GM19395 (cell line): ENCODE results near the gene CMYA5.

Experiments used
- ATAC-seq: cut with Tn5 transposase; IDR thresholded peaks from one replicate; pipeline ENCODE4 v1.9.1; 2021; ENCODE audit warnings: mild to moderate bottlenecking, moderate library complexity; ENCODE audit not compliant: unreplicated experiment

CMYA5 gene

DNA sequence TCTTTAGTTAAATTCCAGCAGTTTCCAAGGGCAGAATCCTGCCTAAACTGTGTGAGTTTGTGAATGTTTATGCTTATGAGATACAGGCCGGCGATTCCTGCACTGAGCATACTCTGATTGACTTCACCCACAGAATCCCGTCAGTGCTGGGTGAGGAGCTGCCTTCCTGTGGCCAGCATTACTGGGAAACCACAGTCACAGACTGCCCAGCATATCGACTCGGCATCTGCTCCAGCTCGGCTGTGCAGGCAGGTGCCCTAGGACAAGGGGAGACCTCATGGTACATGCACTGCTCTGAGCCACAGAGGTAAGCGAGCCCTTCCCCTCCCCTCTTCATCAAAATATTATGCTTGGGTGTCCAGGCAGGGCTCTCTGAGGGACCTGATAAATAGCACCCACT lies 103.7 kb downstream of the CMYA5 start:
- no peak for ATAC-seq

DNA sequence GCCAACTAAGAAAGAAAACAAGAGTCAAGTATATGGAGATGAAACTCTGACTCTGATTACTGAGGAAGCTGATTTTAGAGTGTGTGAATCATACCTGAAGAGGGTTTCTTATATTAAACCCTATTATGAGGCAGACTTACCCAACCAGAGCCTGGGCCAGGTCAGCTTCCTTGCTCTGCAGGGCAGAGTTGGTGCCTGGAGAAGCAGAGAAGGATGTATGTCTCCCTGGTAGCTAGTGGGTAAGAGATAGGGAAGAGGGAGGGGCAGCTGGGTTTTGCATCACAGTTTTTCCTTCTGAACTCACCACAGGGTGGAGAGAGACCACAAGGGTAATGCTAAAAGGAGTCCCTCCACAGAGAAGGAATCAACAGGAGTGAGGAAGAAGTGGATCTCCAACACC lies 104.1 kb downstream of the CMYA5 start:
- ATAC-seq = no peak

DNA sequence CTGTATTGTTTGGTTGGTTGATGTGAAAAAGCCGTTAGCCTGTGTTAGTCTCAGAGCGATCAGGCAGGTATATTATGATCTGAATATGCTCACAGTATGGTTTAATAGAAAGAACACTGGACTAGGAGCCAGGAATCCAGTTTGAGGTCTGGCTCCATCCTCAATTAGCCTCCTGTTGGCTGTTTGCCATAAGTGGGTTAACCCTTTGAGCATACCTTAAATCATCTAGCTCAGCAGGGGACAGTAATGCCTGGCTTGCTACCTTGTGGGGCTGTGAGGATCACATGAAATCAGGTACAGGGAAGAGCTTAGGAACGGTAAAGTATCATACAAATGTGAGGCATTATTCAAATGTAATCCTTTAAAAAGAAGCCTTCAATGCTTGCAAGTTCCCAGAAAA lies 104.7 kb downstream of the CMYA5 start:
- no peak for ATAC-seq

DNA sequence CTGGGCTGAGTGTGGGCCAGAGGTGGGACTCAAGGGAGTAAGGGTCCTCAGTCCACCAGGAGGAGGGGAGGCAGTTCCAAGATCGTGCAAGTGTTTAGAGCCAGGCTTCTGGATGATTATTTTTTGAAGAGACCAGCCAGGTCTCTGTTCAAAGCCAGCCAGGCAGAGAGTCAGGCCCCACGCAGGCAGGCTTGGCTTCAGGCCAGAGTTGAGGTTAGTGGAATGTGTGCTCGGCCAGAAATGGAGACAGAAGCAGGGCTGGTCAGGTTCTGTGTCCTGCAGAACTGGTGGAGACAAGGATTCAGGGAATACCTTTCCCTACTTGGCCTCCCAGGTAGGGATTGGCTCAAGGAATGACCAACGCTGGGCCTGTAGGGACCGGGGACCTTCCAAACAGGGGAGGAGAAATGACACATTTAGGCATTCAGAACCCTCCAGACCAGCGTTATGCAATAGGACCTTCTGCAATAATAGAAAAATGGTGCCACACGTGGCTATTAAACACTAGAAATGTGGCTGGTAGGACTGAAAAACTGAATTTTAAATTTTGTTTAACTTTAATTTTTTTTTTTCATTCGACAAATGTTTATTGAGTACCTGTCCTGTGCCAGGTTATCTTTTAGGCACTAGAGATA lies 106.2 kb downstream of the CMYA5 start:
- ATAC-seq = no peak

DNA sequence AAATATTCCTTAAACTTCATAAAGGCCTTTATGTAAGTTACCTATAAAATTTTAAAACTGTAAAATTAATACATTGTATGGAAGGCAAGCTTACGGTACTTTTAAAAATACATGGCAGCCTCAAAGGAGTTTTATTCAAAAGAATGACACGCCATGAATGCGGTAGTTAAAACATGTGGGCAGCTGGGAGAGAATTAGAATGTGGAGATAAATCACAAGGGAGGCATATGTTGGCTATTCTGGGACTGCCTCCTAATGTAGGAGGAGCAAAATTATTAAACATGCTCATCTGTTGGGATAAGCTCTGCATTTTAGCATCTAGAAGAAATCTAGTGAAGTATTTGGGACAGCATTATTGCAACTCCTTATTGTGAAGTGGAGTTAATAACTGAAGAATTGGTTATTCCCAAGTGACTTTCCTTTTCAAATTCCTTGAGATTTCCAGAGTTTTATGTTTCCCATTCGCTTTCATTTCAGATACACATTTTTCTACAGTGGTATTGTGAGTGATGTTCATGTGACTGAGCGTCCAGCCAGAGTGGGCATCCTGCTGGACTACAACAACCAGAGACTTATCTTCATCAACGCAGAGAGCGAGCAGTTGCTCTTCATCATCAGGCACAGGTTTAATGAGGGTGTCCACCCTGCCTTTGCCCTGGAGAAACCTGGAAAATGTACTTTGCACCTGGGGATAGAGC lies 109.4 kb downstream of the CMYA5 start:
- no peak for ATAC-seq

DNA sequence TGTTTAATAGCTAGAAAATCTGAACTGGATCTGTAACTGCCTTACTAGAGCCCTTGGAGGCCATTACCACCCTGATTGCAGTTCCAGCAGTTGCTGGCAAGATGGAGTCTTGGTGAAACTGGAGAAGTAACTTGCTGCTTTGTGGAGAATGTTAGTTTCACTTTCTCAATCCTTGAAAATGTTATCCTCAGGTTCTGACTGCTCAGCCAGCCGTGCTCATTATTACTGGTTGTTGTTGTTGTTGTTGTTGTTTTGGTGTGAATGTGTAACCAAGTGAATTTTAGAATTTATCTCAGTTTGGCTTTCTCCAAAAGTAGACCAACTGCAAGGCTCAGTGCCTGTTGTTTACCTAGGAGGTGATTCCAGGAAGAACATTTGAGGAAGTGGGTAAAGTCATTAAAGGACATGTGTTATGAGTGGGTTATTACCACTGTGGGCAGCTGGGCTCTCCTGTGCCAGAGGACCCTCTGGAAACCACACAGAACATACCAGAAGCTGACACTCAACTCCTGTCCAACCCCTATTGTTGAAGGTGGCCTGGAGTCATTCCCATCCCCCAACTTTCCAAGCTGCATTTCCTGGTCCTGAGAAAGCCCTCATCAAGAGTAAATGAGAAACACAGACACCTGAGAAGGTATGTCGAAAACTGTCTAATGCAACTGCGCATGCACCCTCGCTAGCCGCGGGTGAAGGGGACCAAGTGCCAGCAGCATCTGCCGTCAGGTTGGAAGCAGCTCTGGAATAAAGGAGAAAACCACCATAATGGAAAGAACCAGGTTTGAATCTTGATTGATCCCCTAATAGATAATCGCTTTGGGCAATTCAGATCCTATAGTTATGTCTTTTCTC lies 111.6 kb downstream of the CMYA5 start:
- no peak for ATAC-seq

DNA sequence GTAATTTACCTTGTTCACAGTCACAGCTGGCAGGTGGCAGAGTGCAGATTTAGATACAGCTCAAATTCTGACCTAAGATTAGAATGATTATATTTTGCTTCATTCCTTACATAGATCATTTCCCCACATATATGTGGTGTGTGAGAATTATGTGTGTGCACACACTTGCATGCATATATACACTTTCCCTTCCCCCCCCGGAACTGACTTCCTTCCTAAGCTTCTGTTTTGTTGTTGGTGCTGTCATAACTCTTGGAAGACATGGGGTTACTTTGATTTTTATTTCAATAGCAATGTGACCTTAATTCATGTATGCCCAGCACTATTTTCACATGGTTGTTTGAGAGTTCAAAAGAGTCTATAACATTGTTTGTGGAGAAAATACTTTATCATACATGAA lies 112.8 kb downstream of the CMYA5 start:
- ATAC-seq = no peak

DNA sequence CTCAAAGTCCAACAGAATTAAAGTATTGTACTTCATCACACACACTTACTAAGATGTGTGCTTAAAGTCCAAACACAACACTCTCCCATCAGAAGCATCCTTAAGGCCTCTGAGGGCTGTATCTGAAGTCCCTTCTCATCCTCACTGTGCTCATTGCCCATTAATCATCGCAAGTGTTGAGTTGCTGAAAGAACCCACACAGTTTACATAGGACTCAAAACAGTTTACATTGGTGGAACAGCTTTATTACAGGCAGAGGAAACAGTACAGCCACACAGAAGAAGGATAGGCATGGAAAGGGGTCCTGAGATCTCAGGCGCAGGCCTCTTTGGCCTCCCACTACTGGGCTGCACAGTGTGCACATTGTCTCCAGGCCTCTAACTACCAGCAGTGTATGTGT lies 113.4 kb downstream of the CMYA5 start:
- no peak for ATAC-seq

DNA sequence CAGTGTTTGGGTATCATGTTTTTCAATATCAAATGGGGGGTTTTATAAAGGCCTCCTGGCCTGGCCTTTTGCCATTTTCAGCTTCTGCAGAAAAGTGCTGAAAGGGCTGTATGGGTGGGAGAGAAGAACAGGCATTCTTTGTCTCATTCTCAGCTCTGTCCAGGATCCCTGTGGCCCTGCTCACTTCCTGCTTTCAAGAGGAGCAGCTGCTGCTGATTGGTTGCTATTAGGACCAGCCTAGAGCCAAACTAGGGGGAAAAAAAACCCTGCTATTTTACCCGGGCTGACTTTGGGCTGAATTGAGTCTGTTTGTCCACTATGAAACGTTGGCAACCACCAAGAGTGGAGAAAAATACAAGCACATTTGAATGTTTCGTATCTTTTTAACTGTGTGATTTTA lies 117.1 kb downstream of the CMYA5 start:
- ATAC-seq = no peak

DNA sequence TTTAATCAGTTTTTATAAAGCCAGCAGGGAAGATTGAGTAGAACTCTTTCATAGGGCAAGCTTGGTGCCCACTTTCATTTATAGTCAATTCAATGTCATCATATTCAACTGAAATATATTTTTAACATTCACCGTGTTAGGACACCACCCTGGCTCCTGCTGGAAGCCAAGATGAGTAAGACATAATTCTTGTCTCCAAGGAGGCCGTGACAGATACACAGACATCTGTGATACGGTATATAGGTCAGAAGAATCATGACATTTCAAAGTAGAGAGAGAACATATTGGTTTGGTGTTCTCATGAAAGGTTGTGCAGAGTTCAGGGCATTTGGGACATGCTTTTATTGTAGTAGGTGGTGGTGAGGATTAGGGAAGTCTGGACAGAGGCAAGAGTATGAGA lies 120.1 kb downstream of the CMYA5 start:
- no peak for ATAC-seq

DNA sequence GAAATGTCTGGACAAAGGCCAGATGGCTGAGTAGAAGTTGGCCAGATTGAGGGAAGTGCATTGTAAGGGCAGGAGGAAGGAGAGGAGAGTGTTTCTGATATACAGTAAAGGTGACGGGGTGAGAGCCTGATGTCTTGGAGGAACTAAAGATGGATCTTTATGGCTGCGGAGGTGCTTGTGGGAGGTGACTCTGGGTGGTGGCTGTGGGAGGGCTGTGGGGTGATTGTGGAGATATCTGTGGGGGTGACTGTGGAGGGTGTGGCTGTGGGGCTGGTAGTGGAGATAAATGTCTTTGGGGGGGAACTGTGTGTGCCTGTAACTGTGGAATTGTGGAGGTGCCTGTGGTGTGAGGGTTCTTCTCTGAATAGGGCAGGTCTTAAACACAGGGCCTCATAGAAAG lies 121.4 kb downstream of the CMYA5 start:
- no peak for ATAC-seq

DNA sequence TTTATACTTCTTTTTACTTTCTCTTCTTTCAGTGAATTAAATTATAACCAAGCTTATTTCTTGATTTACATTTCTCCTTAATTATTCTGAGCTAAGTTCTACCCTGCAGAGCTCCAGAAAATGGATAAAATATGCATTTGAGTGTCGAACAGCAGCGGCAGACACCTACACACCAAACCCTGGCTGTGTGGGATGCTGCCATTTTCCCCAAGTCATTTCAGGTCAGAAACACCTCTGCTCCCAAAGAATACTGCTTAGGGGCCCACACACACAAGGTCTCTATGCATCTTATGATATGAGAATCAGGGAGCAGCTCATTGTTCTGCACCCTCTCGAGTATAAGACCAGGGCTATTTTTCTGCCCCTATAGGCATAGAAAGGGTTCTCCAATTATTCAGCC lies 122.3 kb downstream of the CMYA5 start:
- ATAC-seq = no peak

DNA sequence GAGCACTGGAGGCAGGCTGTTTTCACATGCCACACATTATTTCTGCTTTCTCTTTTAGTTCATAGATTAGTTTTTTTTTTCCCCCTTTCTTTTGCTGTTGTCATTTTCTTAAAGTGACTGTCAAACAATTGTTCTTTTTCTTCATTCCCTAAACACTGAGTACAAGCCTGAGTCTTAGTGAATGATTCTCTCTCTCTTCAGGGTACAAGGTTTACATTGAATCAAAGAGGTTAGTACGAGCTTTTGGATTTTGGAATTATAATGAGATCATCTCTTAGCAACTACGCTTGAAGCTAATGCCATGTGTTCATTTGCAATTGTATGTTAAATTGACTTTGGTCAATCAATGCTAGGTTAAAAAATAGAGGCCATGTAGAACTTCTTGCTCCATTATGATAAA lies 125.1 kb downstream of the CMYA5 start:
- no peak for ATAC-seq

DNA sequence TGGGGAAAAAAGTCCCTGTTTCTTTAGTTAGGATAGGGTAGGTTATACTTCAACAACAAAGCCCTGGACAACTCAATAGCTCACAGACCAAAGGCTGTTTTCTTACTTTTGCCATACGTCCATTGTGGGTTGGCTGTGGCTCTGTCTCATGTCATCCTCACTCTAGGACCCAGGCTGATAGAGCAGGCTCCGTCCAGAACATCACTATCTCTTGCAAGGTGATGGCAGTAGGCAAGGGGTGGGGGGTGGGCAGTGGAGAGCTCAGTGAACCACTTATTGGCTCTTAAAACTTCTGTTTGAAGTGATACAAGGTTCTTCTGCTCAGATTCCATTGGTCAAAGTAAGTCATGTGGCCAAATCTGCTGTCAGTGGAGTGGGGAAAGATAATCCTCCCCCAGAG lies 126.4 kb downstream of the CMYA5 start:
- ATAC-seq = no peak

DNA sequence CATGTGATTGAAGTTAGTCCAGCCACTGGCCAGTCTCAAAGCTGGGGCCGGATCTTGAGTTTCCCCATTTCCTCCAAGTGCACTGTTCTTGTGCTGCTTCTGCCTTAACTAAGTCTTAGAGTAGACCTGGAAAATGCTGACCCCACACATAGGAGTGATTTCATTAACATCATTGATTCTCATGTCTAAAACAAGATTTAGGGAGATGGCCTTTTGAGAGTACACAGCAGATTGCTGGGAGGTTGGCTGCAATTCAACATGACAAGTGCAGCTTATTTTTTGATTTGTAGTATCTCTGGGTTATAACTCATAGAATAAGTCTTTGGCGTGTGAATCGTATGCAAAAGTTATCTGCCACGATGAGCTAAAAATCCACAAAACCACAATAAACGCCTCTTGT lies 131.0 kb downstream of the CMYA5 start:
- no peak for ATAC-seq

DNA sequence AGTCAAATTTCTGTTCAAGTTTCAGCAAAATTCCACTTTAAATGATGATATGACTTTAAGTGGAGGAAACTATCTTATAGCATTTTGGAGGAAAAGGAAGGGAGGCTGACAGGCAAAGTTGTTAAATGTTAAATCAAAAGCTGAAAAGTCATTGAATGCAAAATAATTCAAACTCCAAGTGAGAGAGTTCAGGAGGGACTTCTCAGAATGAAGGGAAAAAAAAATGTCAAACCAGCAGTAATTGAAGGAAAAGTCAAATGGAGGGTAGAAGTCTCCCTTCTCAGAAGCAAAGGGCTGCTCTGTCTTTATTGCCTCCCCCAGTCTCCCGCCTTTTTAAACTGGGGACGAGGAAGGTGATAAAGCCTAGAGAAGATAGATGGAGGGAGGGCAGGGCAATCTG lies 134.8 kb downstream of the CMYA5 start:
- no peak for ATAC-seq

DNA sequence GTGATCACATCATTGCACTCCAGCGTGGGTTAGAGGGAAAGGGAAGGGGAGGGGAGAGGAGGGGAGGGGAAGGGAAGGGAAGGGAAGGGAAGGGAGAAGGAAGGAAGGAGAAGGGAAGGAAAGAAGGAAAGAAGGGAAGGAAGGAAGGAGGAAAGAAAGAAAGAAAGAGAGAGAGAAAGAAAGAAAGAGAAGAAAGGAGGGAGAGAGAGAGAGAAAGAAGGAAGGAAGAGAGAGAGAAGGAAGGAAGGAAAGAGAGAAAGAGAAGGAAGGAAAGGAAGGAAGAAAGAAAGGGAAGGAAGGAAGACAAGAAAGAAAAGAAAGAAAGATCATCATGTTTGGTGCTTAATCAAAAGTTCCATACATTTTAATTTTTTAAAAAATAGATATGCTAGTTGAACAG lies 136.2 kb downstream of the CMYA5 start:
- no peak for ATAC-seq

DNA sequence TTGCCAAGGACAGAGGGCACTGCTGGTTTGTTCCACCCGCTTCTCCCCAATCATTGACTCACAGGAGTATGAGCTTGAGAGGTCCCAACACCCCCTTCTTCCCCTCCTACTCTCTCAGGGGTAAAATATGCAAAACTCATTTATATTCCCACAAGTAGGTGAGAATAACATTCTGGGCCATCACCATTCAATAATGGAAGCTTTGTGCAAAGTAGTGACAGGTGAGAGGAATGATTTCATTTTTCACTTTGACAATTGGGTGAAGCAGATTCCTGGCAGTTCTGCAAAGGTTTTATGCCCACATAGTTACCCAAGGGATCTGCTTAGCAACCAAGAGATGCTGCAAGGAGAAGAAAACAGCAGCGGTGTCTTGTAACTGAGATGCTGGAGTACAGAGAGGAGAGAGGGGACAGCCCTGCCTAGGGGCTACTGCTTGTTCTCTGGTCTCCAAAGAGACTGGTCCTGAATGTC lies 137.6 kb downstream of the CMYA5 start:
- no peak for ATAC-seq

DNA sequence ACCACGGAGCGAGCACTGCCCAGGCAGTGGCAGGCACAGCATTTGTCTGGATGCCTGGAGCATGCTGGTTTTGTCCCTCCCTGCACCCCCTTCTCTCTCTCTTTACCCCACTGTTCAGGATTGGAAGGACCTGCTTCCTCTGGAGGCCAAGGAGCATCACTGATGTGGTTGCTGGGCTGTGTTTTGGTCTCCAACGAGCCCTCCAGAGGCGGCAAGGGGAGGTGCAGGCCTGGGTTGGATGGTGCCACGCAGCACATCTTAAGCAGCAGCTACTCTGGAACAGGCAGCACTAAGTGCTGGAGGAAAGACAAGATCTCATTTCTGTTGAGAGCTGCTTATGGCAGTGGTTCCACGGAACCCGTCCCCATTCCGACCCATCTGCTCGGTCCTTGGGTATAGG lies 139.6 kb downstream of the CMYA5 start:
- no peak for ATAC-seq

DNA sequence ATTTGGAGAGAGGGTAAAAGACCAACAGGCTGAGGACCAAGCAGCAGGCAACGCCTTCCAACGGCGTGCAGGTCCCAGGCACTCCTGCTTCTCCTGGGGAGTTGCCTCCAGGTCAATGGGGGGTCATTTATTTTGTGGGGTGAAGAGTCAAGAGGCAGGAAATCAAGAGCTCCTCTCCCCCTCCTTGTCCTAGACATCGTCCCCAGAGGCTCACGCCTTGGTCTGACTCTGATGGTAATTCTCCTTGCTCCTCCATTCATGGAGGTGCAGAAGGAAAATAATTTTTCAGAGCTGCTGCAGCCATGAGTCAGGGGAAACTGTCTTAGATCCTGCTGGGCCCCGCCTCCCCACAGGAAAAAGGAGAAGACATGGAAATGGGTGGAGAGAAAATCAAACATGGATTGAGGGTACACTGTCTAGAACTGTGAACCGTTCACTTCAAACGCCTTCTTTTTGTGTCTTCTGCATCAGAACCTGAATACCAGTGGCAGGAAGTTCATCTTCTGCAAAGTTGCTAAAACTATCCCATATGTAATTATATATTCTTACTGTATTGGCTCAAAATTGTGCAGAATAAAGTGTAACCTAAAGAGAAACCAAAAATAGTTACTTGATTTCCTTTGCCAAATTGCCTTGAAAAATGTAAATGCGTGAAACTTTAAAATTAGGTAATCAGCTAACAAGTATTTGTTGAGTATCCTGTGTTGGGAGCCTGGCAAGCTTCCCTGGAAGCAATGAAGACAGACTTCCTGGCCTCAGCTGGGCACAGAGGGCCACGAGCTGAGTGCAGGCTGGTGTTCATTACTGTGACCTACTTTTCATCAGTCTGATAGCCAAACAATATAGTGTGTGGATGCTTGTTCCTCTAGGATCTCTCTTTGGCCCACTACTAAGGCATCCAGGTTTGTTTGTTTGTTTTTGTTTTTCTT lies 142.0 kb downstream of the CMYA5 start:
- no peak for ATAC-seq

DNA sequence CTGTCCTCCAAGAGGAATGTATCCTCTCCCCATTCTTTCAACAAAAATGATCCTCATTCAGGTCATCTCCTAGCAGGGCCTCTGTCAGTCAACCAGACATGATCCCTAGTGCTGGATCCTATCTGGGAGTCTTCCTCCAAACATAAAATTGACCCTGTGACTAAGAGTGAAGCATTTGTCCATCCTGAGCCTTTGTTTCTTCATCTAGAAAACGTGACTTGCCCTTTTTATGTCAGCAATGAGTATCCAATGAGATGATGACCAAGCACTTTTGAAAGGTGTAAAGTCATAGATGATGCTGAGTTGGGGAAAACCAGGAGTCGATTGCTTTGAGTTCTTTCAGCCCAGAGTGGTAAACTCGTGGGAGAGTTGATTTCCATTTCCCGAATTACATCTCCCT lies 143.3 kb downstream of the CMYA5 start:
- no peak for ATAC-seq
